Coronary artery (tissue), 2 donors: Measurements from ENCODE around the gene SLC36A2.
A peak's percentile ranks its signal among the peaks of the same experiment; 100 is the strongest.

Experiments
- DNase-seq: peaks from one replicate; pipeline ENCODE4 v3.0.0-alpha.2; 2017; ENCODE audit warnings: low spot score
- H3K27ac ChIP-seq, 2 donors: fragments of 200-600 bp; sonication (generic); one replicate each; pipeline ENCODE4 v1.5.1; 2016 to 2019
- H3K4me3 ChIP-seq: fragments of 200-600 bp; sonication (generic); 2 replicates; pipeline ENCODE4 v1.5.1; 2016; ENCODE audit warnings: mild to moderate bottlenecking, moderate library complexity
- CTCF ChIP-seq: fragments of 200-600 bp; sonication (generic); IDR thresholded peaks from one replicate; pipeline ENCODE4 v1.5.1; 2019; ENCODE audit warnings: antibody characterized with exemption

Gene SLC36A2

GRCh38 chr5:151328734-151329133, 18.6 kb downstream of the SLC36A2 start:
- DNase-seq, result no peak
- no peak overlapping the region for H3K4me3 ChIP-seq
- no peak overlapping the region for H3K27ac ChIP-seq
- no peak for TF ChIP-seq CTCF

- H3K27ac ChIP-seq, result no peak overlapping the region
- no peak overlapping the region for H3K4me3 ChIP-seq
- no peak for TF ChIP-seq CTCF
- no peak for DNase-seq
Observed at GRCh38 chr5:151327585-151327984, 19.8 kb downstream of the SLC36A2 start.

- no peak for DNase-seq
- TF ChIP-seq CTCF, result no peak
- Histone ChIP-seq H3K27ac (no peak overlapping the region), H3K4me3 (no peak overlapping the region)
Observed at GRCh38 chr5:151326266-151326665, 21.1 kb downstream of the SLC36A2 start.

- no peak for TF ChIP-seq CTCF
- no peak overlapping the region for H3K4me3 ChIP-seq
- H3K27ac ChIP-seq, result no peak overlapping the region
- no peak for DNase-seq
Observed at GRCh38 chr5:151320481-151320880, 26.9 kb downstream of the SLC36A2 start.

- Histone ChIP-seq H3K4me3 (no peak overlapping the region), H3K27ac (no peak overlapping the region)
- no peak for TF ChIP-seq CTCF
- DNase-seq, result no peak
Observed at GRCh38 chr5:151318850-151319732, 28.3 kb downstream of the SLC36A2 start.

- Histone ChIP-seq H3K27ac (no peak overlapping the region), H3K4me3 (no peak overlapping the region)
- no peak for TF ChIP-seq CTCF
- DNase-seq, result no peak
Observed at GRCh38 chr5:151317871-151318270, 29.5 kb downstream of the SLC36A2 start.

- no peak overlapping the region for H3K27ac ChIP-seq
- no peak for DNase-seq
- no peak overlapping the region for H3K4me3 ChIP-seq
- TF ChIP-seq CTCF, result peak; percentile 76
Observed at GRCh38 chr5:151315998-151316597, 31.3 kb downstream of the SLC36A2 start.
